ENCODE results near the gene B3GNT5. TPM values are rescaled to one million over a fixed set of nuclear protein-coding genes. Genes with fewer than 3 reads are reported as not detected.

B3GNT5 gene
- total and polyA plus RNA-seq, 9 of the 15 experiments (the other 6 are each of a cell fraction or from before 2014, with no cell fraction given): 8.8 to 23.8 (median 14.4) TPM

GRCh38 chr3:183255348-183255730 lies 2.3 kb downstream of the B3GNT5 start:
- Histone ChIP-seq H4K20me1 (replicated peaks; ENCODE audit: control insufficient read depth, insufficient read depth, low read length) (no peaks in the 10 kb centered on the region), H3K27ac (ENCODE audit: extremely low read depth, low read depth, low read length) (peak overlapping the region; percentile 83), H3K9me3 (replicated peaks; ENCODE audit: control insufficient read depth, insufficient read depth, low read depth, low read length) (no peaks in the 10 kb centered on the region), H3K79me2 (ENCODE audit: control insufficient read depth, insufficient read depth, low read length) (peaks cover 65% of the 10 kb centered on the region), H3K27me3 (ENCODE audit: control insufficient read depth in 2 of 2, insufficient read depth in 2 of 2, low read length in 2 of 2) (no peaks in the 10 kb centered on the region), H3K4me3 (peak overlapping the region; percentile 52), H3K9ac (ENCODE audit: insufficient read depth in 1 of 2, low read depth in 2 of 2, low read length in 2 of 2) (peak overlapping the region; percentile 3 to 73; a peak in 3 of 4 replicates), H3K4me1 (replicated peaks in 1 of 2; ENCODE audit: control insufficient read depth in 2 of 2, insufficient read depth in 2 of 2, low read length in 2 of 2) (peaks cover 15 to 18% of the 10 kb centered on the region in 2 experiments; a peak in 4 of 5 replicates), H3K4me2 (ENCODE audit: insufficient read depth, low read length) (peak overlapping the region; percentile 86), H2AFZ (ENCODE audit: low read depth, low read length) (0 out of 2 replicates have a peak overlapping the region, but pooled peaks have one; percentile 91), H3K36me3 (ENCODE audit: control insufficient read depth, insufficient read depth, low read length) (peaks cover 29% of the 10 kb centered on the region; the same call in 2 of the 3 replicates), H3K9me1 (ENCODE audit: control insufficient read depth, insufficient read depth, low read length) (no peaks in the 10 kb centered on the region)
- peak; percentile 37 to 91 (median 57) for DNase-seq (ENCODE audit: extremely low read depth in 1 of 4, low spot score in 3 of 4)
- 0% methylated on average over 4 of the region's 4 CpGs for WGBS (ENCODE audit: insufficient coverage, low coverage, missing lambda C conversion rate)
- ChIA-PET CTCF (ENCODE audit: low intra/inter-chr PET ratio) (no interaction called here), POLR2A (interaction anchor here (0.8 to 1.5 kb wide), 3 partner anchors 21 to 128 kb away, joined by 3 read pairs; no protein-coding TSS in a partner anchor)
- peak; percentile 85 for ATAC-seq
- BruUV-seq (replicated peaks): TSS peak; percentile 50
- in situ Hi-C loops (cut with MboI): no loop called here
- peak; percentile 99 for FAIRE-seq
- intact Hi-C loops (cut with micrococcal nuclease): loop anchor here (2.0 to 10.0 kb wide), 2 partner anchors 99 to 127 kb away; no protein-coding TSS in a partner anchor
- TF ChIP-seq BACH1 (tag; IDR thresholded peaks at IDR 0.05): 0 out of 2 replicates have a peak, but pooled peaks have one; percentile 19
- 0 out of 2 replicates have a peak, but pooled peaks have one; percentile 7 for TF ChIP-seq PKNOX1 (IDR thresholded peaks at IDR 0.05)
- TF ChIP-seq DACH1 (IDR thresholded peaks at IDR 0.05; ENCODE audit: partially characterized antibody): peak; percentile 70
- no peak for TF ChIP-seq RBM15 (IDR thresholded peaks at IDR 0.05; ENCODE audit: insufficient read depth, low read length)
- peak; percentile 44 for TF ChIP-seq CBFA2T2 (conservative IDR thresholded peaks at IDR 0.05)
- TF ChIP-seq CREB3 (tag; conservative IDR thresholded peaks at IDR 0.05; ENCODE audit: low read depth): no peak
- TF ChIP-seq YY1 (IDR thresholded peaks at IDR 0.05; ENCODE audit: borderline replicate concordance in 1 of 3, control insufficient read depth in 1 of 3, extremely low read depth in 1 of 3, insufficient read depth in 3 of 3, insufficient read length in 1 of 3, insufficient replicate concordance in 2 of 3, low read depth in 1 of 3, low read length in 2 of 3): peak in 1 of 3 experiments; percentile 26
- TF ChIP-seq RAD51 (IDR thresholded peaks at IDR 0.05; ENCODE audit: borderline replicate concordance, low read depth): 0 out of 2 replicates have a peak, but pooled peaks have one; percentile 6
- no peak for TF ChIP-seq ZSCAN32 (CRISPR knock-in tag; IDR thresholded peaks at IDR 0.05)
- TF ChIP-seq NRF1 (conservative IDR thresholded peaks at IDR 0.05 in 1 of 2, IDR thresholded peaks at IDR 0.05 in 1 of 2): peak; percentile 51 to 58; a peak in 3 of 4 replicates
- peak; percentile 61 for TF ChIP-seq FOSL1 (tag; conservative IDR thresholded peaks at IDR 0.05)
- no peak for TF ChIP-seq ZNF395 (CRISPR knock-in tag; IDR thresholded peaks at IDR 0.05)
- TF ChIP-seq JUND (IDR thresholded peaks at IDR 0.05; ENCODE audit: borderline replicate concordance, low read depth, low read length): peak; percentile 69; the same call in 1 of the 2 replicates
- TF ChIP-seq JUND (tag; IDR thresholded peaks at IDR 0.05; ENCODE audit: borderline replicate concordance, low read depth, low read length): no peak; the same call in 2 of the 3 replicates
- peak; percentile 75 for TF ChIP-seq DPF2 (IDR thresholded peaks at IDR 0.05)
- TF ChIP-seq PTRF (tag; IDR thresholded peaks at IDR 0.05): no peak
- peak in 1 of 2 experiments; percentile 46; a peak in 1 of 4 replicates for TF ChIP-seq HDAC1 (IDR thresholded peaks at IDR 0.05)
